NCI-H1417 (cell line): Measurements from ENCODE around the gene EPHB2.

ENCODE experiments used
- DNase-seq, 3 experiments: peaks; one replicate each; lab custom pipeline; 2025; lab: John Stamatoyannopoulos, UW

Gene EPHB2

DNA sequence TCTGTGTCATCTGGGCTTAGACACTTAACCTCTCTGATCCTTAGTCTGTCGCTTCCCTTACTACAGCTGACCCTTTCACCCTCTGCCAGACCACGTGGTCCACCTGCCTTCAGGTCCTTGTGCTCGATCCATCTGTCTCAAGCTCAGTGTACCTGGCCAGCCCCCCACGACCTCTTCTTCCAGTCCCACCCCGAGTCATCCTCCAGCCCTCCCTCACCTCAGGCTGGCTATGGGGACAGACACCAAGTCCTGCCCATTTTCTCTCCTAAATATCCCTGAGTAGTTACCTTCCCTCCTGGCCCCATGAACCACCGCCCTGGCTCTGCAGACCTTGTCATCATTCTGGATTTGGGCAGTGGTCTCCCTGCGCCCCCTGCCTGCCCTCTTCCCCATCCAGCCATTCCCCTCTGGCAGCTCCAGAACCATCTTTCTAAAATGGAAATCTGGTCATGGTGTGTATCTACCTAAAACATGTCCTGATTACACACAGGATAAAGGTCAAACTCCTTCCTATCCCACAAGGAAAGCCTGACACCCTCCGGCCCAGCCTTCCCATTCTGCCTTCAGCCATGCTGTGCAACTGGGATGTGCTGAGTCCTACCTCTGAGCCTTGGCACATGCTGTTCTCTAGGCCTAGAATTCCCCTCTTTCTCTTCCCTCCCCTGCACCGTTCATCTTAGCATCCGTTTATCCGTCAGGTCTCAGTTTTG, 107.6 kb downstream of the EPHB2 start:
- no peak for DNase-seq

DNA sequence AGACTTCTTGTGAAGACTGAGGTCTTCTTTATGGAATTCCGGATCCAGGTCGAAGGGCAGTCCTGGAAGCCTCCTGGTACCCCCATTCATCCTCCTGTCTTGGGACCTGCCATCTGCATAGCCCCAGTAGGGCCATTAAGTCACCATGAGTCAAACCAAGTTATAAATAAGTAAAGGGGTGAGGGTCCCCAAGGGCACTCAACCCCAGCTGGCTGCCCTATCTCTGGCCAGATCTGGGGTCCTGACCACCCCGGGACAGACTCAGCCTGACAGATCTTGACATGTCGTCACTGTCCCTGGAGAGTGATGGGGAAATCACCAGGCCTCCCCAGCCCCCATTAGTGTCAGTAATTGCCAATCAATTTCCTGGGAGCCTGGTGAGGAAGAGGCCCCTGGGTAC, 108.7 kb downstream of the EPHB2 start:
- no peak for DNase-seq

DNA sequence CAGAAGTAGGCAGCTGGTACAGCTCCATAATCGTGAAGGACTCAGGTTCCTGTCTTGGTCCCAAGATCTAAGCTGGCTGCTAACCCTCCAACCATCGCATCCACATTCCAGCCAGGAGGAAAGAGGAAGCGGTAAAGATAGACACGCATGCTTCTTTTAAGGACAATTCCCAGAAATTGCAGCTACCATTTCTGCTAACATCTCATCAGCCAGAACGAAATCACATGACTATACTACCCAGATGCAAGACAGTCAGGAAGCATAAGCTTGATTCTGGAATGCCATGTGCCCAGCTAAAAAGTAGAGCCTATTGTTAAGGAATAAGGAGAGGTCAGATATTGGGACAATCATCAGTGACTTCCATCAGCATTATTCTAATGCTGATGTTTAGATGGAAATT, 110.4 kb downstream of the EPHB2 start:
- DNase-seq, result no peak

DNA sequence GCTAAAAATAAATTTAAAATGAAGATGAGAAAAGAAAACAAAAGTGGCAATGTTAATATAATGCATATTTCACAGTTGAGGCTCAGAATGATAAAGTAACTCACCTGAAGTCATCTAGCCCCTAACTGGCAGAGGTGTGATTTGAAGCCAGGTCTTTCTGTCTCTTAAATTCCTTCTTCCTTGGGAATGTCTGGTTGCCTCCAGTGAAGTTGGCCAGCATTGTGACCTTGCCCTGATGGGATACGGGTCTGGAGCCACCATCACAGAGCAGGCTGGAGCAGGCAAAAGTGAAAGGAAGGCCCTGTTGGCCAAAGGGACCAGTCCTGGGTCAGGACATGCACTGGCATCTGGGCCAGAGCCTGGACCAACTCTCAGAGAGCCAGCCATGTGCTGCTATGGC, 111.7 kb downstream of the EPHB2 start:
- DNase-seq, result no peak

GRCh38 chr1:22824466-22824865, 113.8 kb downstream of the EPHB2 start:
- peak in 2 of 3 experiments; percentile 10 to 35 for DNase-seq

GRCh38 chr1:22824975-22825374, 114.3 kb downstream of the EPHB2 start:
- no peak for DNase-seq

GRCh38 chr1:22825486-22826189, 115.0 kb downstream of the EPHB2 start:
- no peak for DNase-seq

- DNase-seq, result peak in 2 of 3 experiments; percentile 20 to 53
These were observed 116.3 kb downstream of the EPHB2 start for GRCh38 chr1:22826604-22827580.

DNA sequence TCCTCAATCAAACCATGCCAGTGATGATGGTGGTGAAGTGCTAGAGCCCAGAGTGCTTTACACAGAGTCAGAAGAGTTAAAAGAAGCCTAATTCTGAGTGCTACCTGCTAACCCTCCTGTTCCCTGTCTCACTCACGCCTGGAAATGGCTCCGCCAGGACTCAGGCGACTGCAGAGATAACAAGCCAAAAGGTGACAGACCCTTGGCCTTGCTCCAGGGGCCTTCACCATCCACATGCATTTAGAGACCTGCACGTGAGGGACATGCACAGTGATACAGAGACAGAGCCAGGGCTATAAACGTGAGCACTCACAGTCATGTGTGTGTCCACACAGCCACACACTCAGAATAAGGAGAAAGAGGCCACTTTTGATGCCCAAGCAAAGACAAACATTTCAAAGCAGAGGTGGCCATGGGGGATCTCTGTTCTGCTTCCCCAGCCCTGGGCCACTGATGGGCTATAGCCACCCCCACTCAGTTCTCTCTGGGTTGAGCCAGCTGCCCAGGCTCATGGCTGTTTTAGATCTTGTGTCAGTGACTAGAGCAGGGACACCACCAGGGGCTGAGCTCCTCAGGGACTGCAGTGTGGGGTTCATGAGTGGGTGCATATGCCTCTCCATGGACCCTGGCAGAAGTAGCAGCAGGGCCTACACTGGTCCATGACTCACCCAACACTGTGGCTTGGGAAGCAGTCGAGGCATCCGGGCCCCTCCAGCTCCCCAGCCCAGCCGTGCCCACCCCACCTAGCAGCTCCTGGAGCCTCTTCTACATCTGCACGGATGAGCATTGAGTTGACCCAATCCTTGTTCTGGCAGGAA, 117.2 kb downstream of the EPHB2 start:
- DNase-seq, result peak in 1 of 3 experiments; percentile 26

DNA sequence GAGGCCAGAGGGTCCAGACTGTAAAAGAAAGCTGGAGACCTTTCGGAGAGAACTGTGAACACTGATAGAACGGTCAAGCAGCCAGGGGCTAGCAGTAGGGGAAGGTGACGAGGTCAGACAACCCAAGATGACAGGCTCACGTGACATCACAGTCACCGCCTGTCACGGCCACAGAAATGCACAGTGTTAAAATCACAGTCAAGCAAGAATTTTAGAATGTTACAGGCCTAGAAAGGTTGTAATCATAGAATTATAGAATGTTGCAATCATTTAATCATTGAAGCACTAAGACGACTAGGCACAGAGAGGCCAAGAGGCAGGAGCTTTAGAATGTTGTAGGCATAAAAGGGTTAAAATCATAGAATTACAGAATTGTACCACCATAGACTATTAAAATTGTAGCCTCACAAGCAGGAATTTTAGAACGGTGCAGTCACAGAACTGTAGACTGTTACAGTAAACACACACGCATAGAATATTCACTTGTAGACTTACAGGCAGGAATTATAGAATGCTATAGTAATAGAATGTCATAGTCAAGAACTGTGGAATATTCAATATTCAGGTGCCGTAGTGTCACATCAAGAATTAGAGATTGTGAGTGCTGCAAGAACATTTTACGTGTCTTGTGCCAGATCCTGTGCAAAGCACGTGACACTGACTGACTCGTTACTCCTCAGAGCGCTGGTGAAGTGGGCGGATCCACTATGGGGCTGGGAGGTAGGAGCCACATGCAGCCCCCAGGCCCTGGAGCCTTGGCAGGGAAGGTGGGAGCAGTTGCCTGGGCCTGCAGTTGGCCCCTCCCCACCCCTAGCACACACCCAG, 118.1 kb downstream of the EPHB2 start:
- DNase-seq, result no peak

DNA sequence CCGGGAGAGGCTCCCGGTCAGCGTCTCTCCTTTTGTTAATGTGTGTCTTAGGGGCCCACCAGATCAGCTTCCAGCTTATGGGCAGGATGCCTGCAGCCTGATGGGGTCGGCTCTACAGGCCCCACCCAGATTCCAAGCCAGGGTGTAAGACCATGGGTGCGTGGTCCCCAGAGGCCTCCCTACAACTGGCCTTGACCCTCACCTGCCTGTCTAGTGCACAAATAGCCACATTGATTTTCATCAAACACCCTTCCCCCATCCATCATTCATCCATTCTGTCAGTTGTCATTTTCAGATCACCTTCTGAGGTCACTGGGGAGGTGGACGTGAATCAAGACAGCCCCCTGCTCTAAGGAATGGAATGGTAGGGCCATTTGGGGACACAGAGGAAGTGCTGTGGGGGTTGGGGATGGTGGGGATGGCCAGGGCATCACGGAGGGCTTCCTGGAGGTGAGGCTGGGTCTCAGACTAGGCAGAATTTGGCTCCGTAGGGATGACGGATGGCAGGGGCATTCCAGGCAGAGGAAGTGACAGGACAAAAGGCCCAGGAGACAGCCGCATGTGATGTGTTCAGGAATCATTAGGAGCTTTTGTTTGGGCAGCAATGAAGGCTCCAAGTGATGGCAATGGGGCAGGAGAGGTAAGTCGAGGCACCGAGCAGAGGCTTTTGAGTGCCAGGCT, 118.8 kb downstream of the EPHB2 start:
- no peak for DNase-seq

DNA sequence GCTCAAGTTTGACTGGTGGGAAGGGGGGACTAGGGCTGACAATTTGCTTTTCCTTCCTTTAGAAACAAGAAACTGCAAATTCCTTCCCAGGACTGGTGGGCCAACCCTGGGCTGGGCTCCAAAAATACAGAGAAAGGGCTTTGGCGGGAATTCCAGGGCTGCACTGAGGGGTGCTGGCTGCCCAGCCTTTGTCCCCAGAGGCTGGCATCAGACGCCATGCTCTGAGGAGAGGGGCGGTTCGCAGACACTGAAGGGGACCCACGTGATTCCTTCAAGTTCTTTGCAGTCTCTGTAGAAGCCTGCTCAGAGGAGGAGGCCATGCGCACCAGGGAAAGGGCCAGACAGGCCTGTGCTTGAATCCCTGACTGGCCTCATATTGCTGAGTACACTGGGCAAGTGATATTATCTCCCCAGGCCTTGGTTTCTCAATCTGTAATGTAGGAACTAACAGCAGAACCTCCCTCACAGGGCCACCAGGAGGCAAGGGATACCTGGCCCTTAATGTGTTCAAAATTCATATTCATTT, 119.5 kb downstream of the EPHB2 start:
- DNase-seq, result peak in 1 of 3 experiments; percentile 41

GRCh38 chr1:22830757-22831340, 120.2 kb downstream of the EPHB2 start:
- no peak for DNase-seq

- DNase-seq, result no peak
These were observed 121.2 kb downstream of the EPHB2 start for GRCh38 chr1:22831729-22832413.

DNA sequence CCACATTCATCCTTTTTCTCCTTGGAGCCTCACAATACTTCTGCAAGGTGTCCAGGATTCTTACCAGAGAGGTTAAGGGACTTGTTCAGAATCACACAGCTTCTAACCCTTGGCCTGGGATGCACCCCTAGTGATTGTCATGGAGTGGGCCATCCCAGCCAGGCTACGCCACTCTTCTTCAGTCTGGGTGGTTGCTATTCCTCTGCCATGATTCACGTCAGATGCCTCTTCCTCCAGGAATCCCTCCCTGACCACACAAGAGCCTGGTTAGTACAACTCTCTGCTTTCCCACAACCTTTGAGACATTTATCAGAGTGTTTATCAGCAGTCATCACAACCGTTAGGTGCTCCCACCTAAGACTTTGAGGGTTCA, 121.8 kb downstream of the EPHB2 start:
- DNase-seq, result no peak

DNA sequence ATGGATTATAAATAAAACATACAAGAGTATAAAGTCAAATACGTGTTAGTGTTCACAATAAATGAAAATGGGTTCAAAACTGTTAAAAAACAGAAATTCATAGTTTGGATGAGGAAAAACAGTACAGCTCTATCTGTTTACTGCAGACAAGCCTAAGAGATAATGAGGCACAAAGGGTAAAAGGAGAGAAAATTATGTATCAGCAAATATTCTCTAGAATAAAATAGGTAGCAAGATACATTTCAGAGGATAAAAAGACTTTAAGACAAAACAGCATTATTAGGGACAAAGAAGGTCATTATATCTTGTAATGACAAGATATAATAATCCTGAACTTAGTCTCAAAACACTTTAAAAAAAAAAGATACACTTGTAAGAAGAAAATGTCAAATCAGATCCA, 123.1 kb downstream of the EPHB2 start:
- DNase-seq, result no peak

DNA sequence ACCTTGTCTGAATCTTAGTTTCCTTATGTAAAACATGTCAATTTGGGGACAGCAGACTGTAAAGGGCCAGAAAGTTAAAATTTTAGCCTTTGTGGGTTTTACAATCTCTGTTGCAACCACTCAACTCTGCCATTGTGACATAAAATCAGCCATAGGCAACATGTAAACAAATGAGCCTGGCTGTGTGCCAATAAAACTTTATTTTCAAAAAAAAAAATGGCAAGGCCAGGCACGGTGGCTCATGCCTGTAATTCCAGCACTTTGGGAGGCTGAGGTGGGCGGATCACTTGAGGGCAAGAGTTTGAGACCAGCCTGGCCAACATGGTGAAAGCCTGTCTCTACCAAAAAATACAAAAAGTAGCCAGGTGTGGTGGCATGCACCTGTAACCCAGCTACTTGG, 123.8 kb downstream of the EPHB2 start:
- DNase-seq, result peak in 1 of 3 experiments; percentile 22

- no peak for DNase-seq
These were observed 125.1 kb downstream of the EPHB2 start for GRCh38 chr1:22835636-22836319.
